SH-SY5Y (cell line): Measurements from ENCODE around the gene CSTF3.

Experiments
- GATA2 ChIP-seq: IDR thresholded peaks from 2 replicates; pipeline ENCODE4 v1.6.1; 2011; ENCODE audit warnings: mild to moderate bottlenecking, low read depth, low read length
- GATA3 ChIP-seq: IDR thresholded peaks from 2 replicates; pipeline ENCODE4 v1.6.1; 2011; ENCODE audit warnings: low read depth, mild to moderate bottlenecking, low read length, moderate library complexity

GRCh38 chr11:33043221-33043830 is 118.0 kb downstream of the CSTF3 start:
- TF ChIP-seq GATA3 = no peak
- no peak for TF ChIP-seq GATA2
